HFFc6 (cell line): Measurements from ENCODE around the gene KNDC1. TPM values are rescaled to one million over a fixed set of nuclear protein-coding genes. Genes with fewer than 3 reads are reported as not detected.

ENCODE experiments used
- DNase-seq: peaks from one replicate; pipeline ENCODE4 v3.0.0-alpha.2; 2018
- H3K27ac Mint-ChIP-seq: 2 replicates; pipeline ENCODE4 v1.8.0; 2020; ENCODE audit warnings: mild to moderate bottlenecking, mixed read lengths
- H3K27me3 Mint-ChIP-seq: 2 replicates; pipeline ENCODE4 v1.8.0; 2021; ENCODE audit warnings: mild to moderate bottlenecking, moderate library complexity, mixed read lengths; ENCODE audit not compliant: insufficient read depth
- H3K36me3 Mint-ChIP-seq: 2 replicates; pipeline ENCODE4 v1.8.0; 2021; ENCODE audit warnings: low read depth, mixed read lengths
- H3K4me1 Mint-ChIP-seq: 2 replicates; pipeline ENCODE4 v1.8.0; 2020; ENCODE audit warnings: low read depth, mixed read lengths
- H3K4me3 Mint-ChIP-seq: 2 replicates; pipeline ENCODE4 v1.8.0; 2020; ENCODE audit warnings: mild to moderate bottlenecking, moderate library complexity, mixed read lengths
- H3K9me3 Mint-ChIP-seq: 2 replicates; pipeline ENCODE4 v1.8.0; 2020; ENCODE audit warnings: mild to moderate bottlenecking, mixed read lengths
- total RNA-seq, 6 experiments: library from RNA; stranded (reverse); fragmentation: NEBNext Ultra II Directional; extraction: Animal tissue kit (Norgen Biotek cat#: 25700); gene quantifications; 2 replicates in 1 of 6; 3 replicates in 5 of 6; pipeline ENCODE4 v1.2.3, GENCODE V29; 2021
- TF ChIP-seq, protein P1 (sequence below): fragments of 200-600 bp; sonication (generic); IDR thresholded peaks from 2 replicates; pipeline ENCODE4 v1.5.0; 2021; ENCODE audit warnings: antibody characterized with exemption, mild to moderate bottlenecking

The KNDC1 gene
- total RNA-seq, 6 experiments from 2014 or later = 0.05 to 1.00 (median 0.28) TPM; not detected in 3

DNA sequence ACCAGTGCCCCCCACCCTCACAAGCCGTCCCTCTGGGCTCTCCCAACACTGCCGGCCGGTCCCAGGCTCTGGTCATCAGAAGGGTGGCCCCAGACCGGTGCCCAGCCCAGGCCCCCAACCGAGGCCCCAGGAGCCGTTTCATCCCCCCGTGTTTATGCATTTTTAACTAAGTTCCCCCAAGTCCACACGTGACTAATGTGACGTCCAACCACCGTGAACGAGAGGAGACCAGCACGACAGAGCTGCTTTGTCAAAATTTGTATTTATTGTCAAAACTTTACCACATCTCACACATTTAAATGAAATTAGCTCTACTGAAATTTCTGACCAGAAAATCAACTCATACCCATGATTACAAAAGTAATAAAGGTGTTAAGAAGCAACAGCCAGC is 86.2 kb downstream of the KNDC1 start:
- TF ChIP-seq, protein P1, sequence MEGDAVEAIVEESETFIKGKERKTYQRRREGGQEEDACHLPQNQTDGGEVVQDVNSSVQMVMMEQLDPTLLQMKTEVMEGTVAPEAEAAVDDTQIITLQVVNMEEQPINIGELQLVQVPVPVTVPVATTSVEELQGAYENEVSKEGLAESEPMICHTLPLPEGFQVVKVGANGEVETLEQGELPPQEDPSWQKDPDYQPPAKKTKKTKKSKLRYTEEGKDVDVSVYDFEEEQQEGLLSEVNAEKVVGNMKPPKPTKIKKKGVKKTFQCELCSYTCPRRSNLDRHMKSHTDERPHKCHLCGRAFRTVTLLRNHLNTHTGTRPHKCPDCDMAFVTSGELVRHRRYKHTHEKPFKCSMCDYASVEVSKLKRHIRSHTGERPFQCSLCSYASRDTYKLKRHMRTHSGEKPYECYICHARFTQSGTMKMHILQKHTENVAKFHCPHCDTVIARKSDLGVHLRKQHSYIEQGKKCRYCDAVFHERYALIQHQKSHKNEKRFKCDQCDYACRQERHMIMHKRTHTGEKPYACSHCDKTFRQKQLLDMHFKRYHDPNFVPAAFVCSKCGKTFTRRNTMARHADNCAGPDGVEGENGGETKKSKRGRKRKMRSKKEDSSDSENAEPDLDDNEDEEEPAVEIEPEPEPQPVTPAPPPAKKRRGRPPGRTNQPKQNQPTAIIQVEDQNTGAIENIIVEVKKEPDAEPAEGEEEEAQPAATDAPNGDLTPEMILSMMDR = no peak
- Mint-ChIP-seq H3K27me3 (peaks cover 16% of the 10 kb centered on the region), H3K27ac (no peak overlapping the region), H3K4me3 (no peak overlapping the region), H3K9me3 (no peaks in the 10 kb centered on the region), H3K36me3 (no peaks in the 10 kb centered on the region), H3K4me1 (peaks cover 7% of the 10 kb centered on the region)
- DNase-seq = no peak

DNA sequence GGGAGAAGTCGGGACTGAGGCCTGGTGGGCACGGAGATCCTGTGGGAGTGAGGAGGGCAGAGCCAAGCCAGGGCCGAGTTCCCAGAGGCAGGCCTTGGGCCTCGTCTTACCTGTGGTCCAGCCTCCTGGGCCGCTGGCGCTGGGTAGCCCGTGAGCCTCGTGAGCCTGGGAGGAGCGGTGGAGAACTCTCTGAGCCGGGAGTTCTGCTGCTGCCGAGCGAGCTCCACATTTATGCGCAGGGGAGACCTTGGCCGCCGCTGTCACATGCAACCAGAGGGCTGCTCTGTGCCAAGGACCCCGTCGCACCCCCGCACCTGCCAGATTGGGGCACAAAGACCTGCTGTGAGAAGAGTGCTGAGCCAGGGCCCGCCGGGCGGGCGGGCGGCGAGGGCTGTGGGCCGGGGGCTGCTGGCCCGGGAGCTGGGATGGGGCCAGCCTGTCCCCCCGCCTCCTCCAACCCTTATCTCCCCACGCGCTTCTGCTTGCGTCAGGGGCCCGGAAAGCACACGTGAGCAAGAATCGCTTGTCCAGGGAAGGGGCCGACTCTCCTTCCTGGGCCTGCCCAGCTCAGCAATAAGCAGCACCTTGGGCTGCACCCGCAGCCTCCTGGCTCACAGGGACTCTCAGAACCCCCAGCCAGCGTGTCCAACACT is 87.8 kb downstream of the KNDC1 start:
- Mint-ChIP-seq H3K36me3 (no peaks in the 10 kb centered on the region), H3K27ac (no peak overlapping the region), H3K9me3 (no peaks in the 10 kb centered on the region), H3K4me1 (peaks cover 5% of the 10 kb centered on the region), H3K4me3 (no peak overlapping the region), H3K27me3 (peaks cover 15% of the 10 kb centered on the region)
- DNase-seq = no peak
- TF ChIP-seq, protein P1 = no peak

DNA sequence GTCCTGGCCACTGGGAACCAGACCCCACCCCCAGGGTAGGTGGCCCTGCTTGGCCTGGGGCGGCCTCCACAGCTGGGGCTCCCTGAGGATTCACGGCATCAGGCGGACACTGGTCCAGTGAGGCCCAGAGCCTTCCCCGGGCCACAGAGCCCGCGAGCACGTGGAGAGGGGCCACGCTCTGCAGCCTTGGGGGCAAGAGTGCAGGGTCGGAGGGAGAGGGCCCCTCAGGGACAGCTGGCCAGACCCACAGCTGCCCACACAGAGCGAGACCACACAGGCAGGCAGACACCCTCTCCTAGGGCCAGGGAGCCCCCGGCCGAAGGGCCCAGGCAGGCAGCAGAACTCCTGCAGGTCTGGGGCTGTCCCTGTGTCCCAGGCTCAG is 88.3 kb downstream of the KNDC1 start:
- Mint-ChIP-seq H3K9me3 (no peaks in the 10 kb centered on the region), H3K27me3 (peaks cover 18% of the 10 kb centered on the region), H3K27ac (no peak overlapping the region), H3K36me3 (no peaks in the 10 kb centered on the region), H3K4me1 (no peaks in the 10 kb centered on the region), H3K4me3 (no peak overlapping the region)
- TF ChIP-seq, protein P1 = no peak
- DNase-seq = no peak

DNA sequence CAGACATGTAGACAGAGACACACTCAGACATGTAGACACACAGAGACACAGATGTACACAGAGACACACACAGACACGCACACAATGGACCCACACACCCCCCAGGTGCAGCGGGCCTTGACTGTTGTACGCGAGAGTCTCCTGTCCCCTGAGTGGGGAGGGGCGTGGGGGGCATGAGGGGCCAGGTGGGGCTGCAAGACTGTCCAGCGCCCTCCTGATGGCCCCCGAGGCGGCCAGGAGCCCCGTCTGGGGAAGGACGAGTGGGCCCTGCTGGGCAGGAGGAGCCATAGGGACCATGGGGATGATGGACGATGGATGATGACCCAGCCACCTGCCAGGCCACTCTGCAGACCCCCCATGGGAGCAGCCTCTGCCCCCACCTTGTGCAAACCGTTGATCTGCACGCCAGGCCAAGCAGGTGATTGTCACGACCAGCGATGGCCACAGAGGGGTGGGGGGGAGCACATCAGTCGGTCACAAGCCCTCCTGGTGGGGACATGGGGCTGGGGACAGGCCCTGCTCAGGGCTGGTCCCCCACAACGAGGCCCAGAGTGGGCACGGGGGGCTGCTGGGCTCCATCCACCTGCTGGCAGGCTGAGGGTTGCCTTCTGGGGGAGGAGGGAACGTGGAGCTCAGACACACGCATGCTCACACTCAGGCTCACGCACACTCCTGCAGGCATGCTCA is 89.2 kb downstream of the KNDC1 start:
- Mint-ChIP-seq H3K4me3 (no peak overlapping the region), H3K27me3 (peaks cover 15% of the 10 kb centered on the region), H3K27ac (no peak overlapping the region), H3K4me1 (no peaks in the 10 kb centered on the region), H3K9me3 (no peaks in the 10 kb centered on the region), H3K36me3 (no peaks in the 10 kb centered on the region)
- no peak for DNase-seq
- TF ChIP-seq, protein P1 = no peak

DNA sequence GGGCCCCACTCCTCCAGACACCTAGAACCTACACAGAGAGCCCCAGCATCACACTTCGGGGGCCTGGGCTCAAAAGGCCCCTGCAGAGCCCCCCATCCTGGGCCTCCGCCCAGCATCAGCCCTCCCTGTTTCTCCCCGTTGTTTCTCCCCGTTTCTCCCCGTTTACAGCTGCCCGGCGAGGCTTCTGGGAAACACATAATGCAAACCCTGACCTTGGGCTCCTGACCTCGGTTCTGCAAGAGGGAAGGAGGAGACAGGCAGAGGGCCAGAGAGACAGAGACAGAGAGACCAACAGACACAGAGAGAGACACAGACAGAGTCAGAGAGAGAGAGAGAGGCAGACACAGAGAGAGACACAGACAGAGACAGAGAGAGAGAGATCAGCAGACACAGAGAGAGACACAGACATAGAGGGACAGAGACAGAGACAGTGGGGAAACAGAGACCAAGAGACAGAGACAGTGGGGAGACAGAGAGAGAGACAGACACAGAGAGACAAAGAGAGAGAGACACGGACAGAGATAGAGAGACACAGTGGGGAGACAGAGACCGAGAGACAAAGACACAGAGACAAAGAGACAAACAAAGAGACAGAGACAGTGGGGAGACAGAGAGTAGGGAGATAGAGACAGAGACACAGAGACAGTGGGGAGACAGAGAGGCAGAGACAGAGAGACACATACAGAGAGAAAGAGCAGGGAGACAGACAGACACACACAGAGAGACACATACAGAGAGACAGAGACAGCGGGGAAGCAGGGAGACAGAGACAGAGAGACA is 90.1 kb downstream of the KNDC1 start:
- H3K27ac Mint-ChIP-seq = no peak overlapping the region
- no peak for DNase-seq
- H3K4me3 Mint-ChIP-seq = no peak overlapping the region
- no peaks in the 10 kb centered on the region for H3K4me1 Mint-ChIP-seq
- H3K9me3 Mint-ChIP-seq = no peaks in the 10 kb centered on the region
- H3K27me3 Mint-ChIP-seq = peaks cover 15% of the 10 kb centered on the region
- TF ChIP-seq, protein P1 = no peak
- no peaks in the 10 kb centered on the region for H3K36me3 Mint-ChIP-seq
